NCI-H2081 treated with DMSO at 0.1 percent for 48 hours (cell line): ENCODE results near the gene KATNAL2.

Experiments
- DNase-seq: peaks from one replicate; lab custom pipeline; 2025; lab: John Stamatoyannopoulos, UW

KATNAL2 gene

GRCh38 chr18:46917108-46917802 lies at the start of gene KATNAL2, which contains the start of gene PIAS2:
KATNAL2 (plus strand) TSS chr18:46917602; CDS start chr18:46946873, 29,271 bp downstream.
PIAS2 (minus strand) TSS chr18:46917507; CDS start chr18:46917345, 162 bp downstream.
- no peak for DNase-seq

GRCh38 chr18:46868169-46868921 lies 49.1 kb upstream of the KATNAL2 start:
- DNase-seq: no peak

- DNase-seq: no peak
Measured at GRCh38 chr18:46877329-46877987, 39.9 kb upstream of the KATNAL2 start.

GRCh38 chr18:46883180-46883579 lies 34.2 kb upstream of the KATNAL2 start:
- DNase-seq: no peak

GRCh38 chr18:46886893-46887292 lies 30.5 kb upstream of the KATNAL2 start:
- DNase-seq: no peak

- DNase-seq: no peak
Measured at GRCh38 chr18:46888965-46889364, 28.4 kb upstream of the KATNAL2 start.

GRCh38 chr18:46891742-46892214 lies 25.6 kb upstream of the KATNAL2 start:
- DNase-seq: no peak

- DNase-seq: no peak
Measured at GRCh38 chr18:46892842-46893241, 24.6 kb upstream of the KATNAL2 start.

- no peak for DNase-seq
Measured at GRCh38 chr18:46893360-46893759, 24.0 kb upstream of the KATNAL2 start.

- DNase-seq: no peak
Measured at GRCh38 chr18:46894124-46894523, 23.3 kb upstream of the KATNAL2 start.

- no peak for DNase-seq
Measured at GRCh38 chr18:46899274-46899948, 18.0 kb upstream of the KATNAL2 start.

GRCh38 chr18:46903406-46903805 lies 14.0 kb upstream of the KATNAL2 start:
- DNase-seq: no peak

- no peak for DNase-seq
Measured at GRCh38 chr18:46909497-46909896, 7.9 kb upstream of the KATNAL2 start.

- no peak for DNase-seq
Measured at GRCh38 chr18:46910856-46911255, 6.5 kb upstream of the KATNAL2 start.

- DNase-seq: no peak
Measured at GRCh38 chr18:46915800-46916550, 1.4 kb upstream of the KATNAL2 start.

- no peak for DNase-seq
Measured at GRCh38 chr18:46916551-46917107, 773 bp upstream of the KATNAL2 start.

GRCh38 chr18:46917803-46918600 lies 600 bp downstream of the KATNAL2 start:
- DNase-seq: no peak

GRCh38 chr18:46920067-46920466 lies 2.7 kb downstream of the KATNAL2 start:
- no peak for DNase-seq

- DNase-seq: no peak
Measured at GRCh38 chr18:46920653-46921052, 3.3 kb downstream of the KATNAL2 start.

GRCh38 chr18:46939337-46939963 lies 22.0 kb downstream of the KATNAL2 start:
- DNase-seq: no peak
